IMR-90 (cell line): Measurements from ENCODE around the gene IFIT2. TPM values are rescaled to one million over a fixed set of nuclear protein-coding genes. Genes with fewer than 3 reads are reported as not detected.

ENCODE experiments used
- ATAC-seq: fragments of 200-7000 bp; cut with Tn5 transposase; 2 replicates; pipeline ENCODE4 v1.9.1; 2020; ENCODE audit warnings: low read depth, mild to moderate bottlenecking, moderate library complexity
- BruUV-seq: library from RNA; stranded (reverse); fragments of 400-500 nt; replicated peaks from 2 replicates; lab custom pipeline; 2021; lab: Mats Ljungman, UMichigan
- CTCF ChIA-PET: fragments of 300-600 bp; formaldehyde crosslinking; extraction: SDS; loops from one replicate; lab custom pipeline; 2021; ENCODE audit warnings: antibody characterized with exemption; lab: Yijun Ruan, JAX
- POLR2A ChIA-PET: fragments of 300-600 bp; sonication (Branson Sonifier 250); formaldehyde crosslinking; loops from one replicate; lab custom pipeline; 2022; ENCODE audit warnings: antibody characterized with exemption; ENCODE audit not compliant: unreplicated experiment; lab: Charles Lee
- DNase-seq: peaks from one replicate; pipeline ENCODE4 v3.0.0; 2013
- H2AFZ ChIP-seq: replicated peaks from 2 replicates; pipeline ENCODE3; 2013; ENCODE audit warnings: low read length, mild to moderate bottlenecking; ENCODE audit not compliant: poor library complexity
- H2AK5ac ChIP-seq: 2 replicates; pipeline ENCODE4 v1.6.1; 2013; ENCODE audit warnings: low read depth, low read length, inconsistent platforms
- H2AK9ac ChIP-seq: replicated peaks from 2 replicates; pipeline ENCODE3; 2013; ENCODE audit warnings: mild to moderate bottlenecking, low read depth, low read length, moderate library complexity; ENCODE audit not compliant: poor library complexity
- H2BK120ac ChIP-seq: 2 replicates; pipeline ENCODE4 v1.6.1; 2013; ENCODE audit warnings: low read depth, low read length, inconsistent platforms
- H2BK15ac ChIP-seq: 3 replicates; pipeline ENCODE4 v1.6.1; 2013; ENCODE audit warnings: low read depth, low read length, inconsistent platforms
- H2BK20ac ChIP-seq: 2 replicates; pipeline ENCODE4 v1.6.1; 2013; ENCODE audit warnings: low read depth, mild to moderate bottlenecking, inconsistent platforms, low read length, moderate library complexity
- H2BK5ac ChIP-seq: 2 replicates; pipeline ENCODE4 v1.6.1; 2013; ENCODE audit warnings: mild to moderate bottlenecking, low read depth, low read length, inconsistent platforms; ENCODE audit not compliant: poor library complexity, severe bottlenecking
- H3K14ac ChIP-seq: replicated peaks from 2 replicates; pipeline ENCODE4 v1.6.1; 2013; ENCODE audit warnings: low read depth, low read length, inconsistent platforms
- H3K18ac ChIP-seq: 2 replicates; pipeline ENCODE4 v1.6.1; 2013; ENCODE audit warnings: low read depth, low read length, control low read depth
- H3K23ac ChIP-seq: 2 replicates; pipeline ENCODE4 v1.6.1; 2013; ENCODE audit warnings: low read depth, low read length, inconsistent platforms
- H3K27ac ChIP-seq: 2 replicates; pipeline ENCODE4 v1.5.1; 2013; ENCODE audit warnings: mild to moderate bottlenecking, control low read depth, low read length; ENCODE audit not compliant: insufficient read depth
- H3K27me3 ChIP-seq: 2 replicates; pipeline ENCODE4 v1.6.1; 2013; ENCODE audit warnings: low read length; ENCODE audit not compliant: control insufficient read depth, insufficient read depth
- H3K36me3 ChIP-seq: 2 replicates; pipeline ENCODE4 v1.6.1; 2013; ENCODE audit warnings: low read length, mixed read lengths; ENCODE audit not compliant: control insufficient read depth, insufficient read depth
- H3K4ac ChIP-seq: 2 replicates; pipeline ENCODE4 v1.6.1; 2013; ENCODE audit warnings: low read depth, low read length, inconsistent platforms
- H3K4me1 ChIP-seq: 2 replicates; pipeline ENCODE4 v1.6.1; 2013; ENCODE audit warnings: low read length, mixed read lengths; ENCODE audit not compliant: control insufficient read depth, insufficient read depth
- H3K4me2 ChIP-seq: 2 replicates; pipeline ENCODE4 v1.6.1; 2013; ENCODE audit warnings: low read depth, mild to moderate bottlenecking, control low read depth, low read length, moderate library complexity
- H3K4me3 ChIP-seq: 2 replicates; pipeline ENCODE4 v1.5.1; 2013; ENCODE audit warnings: low read depth, mild to moderate bottlenecking, control low read depth, low read length, moderate library complexity; ENCODE audit not compliant: insufficient read depth
- H3K56ac ChIP-seq: 2 replicates; pipeline ENCODE4 v1.6.1; 2013; ENCODE audit warnings: low read length, inconsistent platforms; ENCODE audit not compliant: insufficient read depth; ENCODE audit errors: extremely low read depth
- H3K79me1 ChIP-seq, 2 experiments: 2 replicates each; pipeline ENCODE4 v1.6.1; 2013; ENCODE audit warnings: low read length in 2 of 2, inconsistent platforms in 1 of 2, low read depth in 1 of 2
- H3K9ac ChIP-seq: 2 replicates; pipeline ENCODE4 v1.6.1; 2013; ENCODE audit warnings: low read depth, low read length, control low read depth
- H3K9me1 ChIP-seq: 2 replicates; pipeline ENCODE4 v1.6.1; 2013; ENCODE audit warnings: low read length, inconsistent platforms; ENCODE audit not compliant: insufficient read depth
- H3K9me3 ChIP-seq: 2 replicates; pipeline ENCODE4 v1.6.1; 2013; ENCODE audit warnings: low read length; ENCODE audit not compliant: control insufficient read depth, insufficient read depth
- H4K20me1 ChIP-seq: 2 replicates; pipeline ENCODE4 v1.6.1; 2013; ENCODE audit warnings: low read length, inconsistent platforms; ENCODE audit not compliant: insufficient read depth
- H4K5ac ChIP-seq: 2 replicates; pipeline ENCODE4 v1.6.1; 2013; ENCODE audit warnings: mild to moderate bottlenecking, low read depth, low read length, control low read depth
- H4K8ac ChIP-seq, 2 experiments: 2 replicates each; pipeline ENCODE4 v1.6.1; 2013; ENCODE audit warnings: low read depth in 2 of 2, low read length in 2 of 2, control low read depth in 1 of 2, inconsistent platforms in 1 of 2
- H4K91ac ChIP-seq: 2 replicates; pipeline ENCODE4 v1.6.1; 2013; ENCODE audit warnings: low read depth, low read length, inconsistent platforms; ENCODE audit not compliant: insufficient read depth
- BHLHE40 ChIP-seq: fragments of 150-350 bp; IDR thresholded peaks from 2 replicates; pipeline ENCODE4 v1.6.1; 2016; ENCODE audit warnings: mild to moderate bottlenecking, low read depth, low read length
- CEBPB ChIP-seq: IDR thresholded peaks from 2 replicates; pipeline ENCODE4 v1.6.1; 2012; ENCODE audit warnings: low read depth, low read length, improper control_type of control experiment
- CHD1 ChIP-seq: IDR thresholded peaks from 2 replicates; pipeline ENCODE4 v1.6.1; 2012; ENCODE audit warnings: low read depth, low read length, improper control_type of control experiment
- FOS ChIP-seq: fragments of 150-350 bp; IDR thresholded peaks from 2 replicates; pipeline ENCODE4 v1.6.1; 2016; ENCODE audit warnings: low read depth, low read length
- MAFK ChIP-seq: IDR thresholded peaks from 2 replicates; pipeline ENCODE4 v1.6.1; 2012; ENCODE audit warnings: low read depth, low read length, improper control_type of control experiment
- MAZ ChIP-seq: IDR thresholded peaks from 2 replicates; pipeline ENCODE4 v1.6.1; 2012; ENCODE audit warnings: low read depth, mild to moderate bottlenecking, low read length, improper control_type of control experiment, moderate library complexity, borderline replicate concordance
- MXI1 ChIP-seq: IDR thresholded peaks from 2 replicates; pipeline ENCODE4 v1.6.1; 2012; ENCODE audit warnings: low read depth, mild to moderate bottlenecking, low read length, moderate library complexity, borderline replicate concordance
- NFE2L2 ChIP-seq: fragments of 150-350 bp; IDR thresholded peaks from 2 replicates; pipeline ENCODE4 v1.6.1; 2016; ENCODE audit warnings: low read depth, mild to moderate bottlenecking, low read length
- POLR2A ChIP-seq: IDR thresholded peaks from 2 replicates; pipeline ENCODE4 v1.6.1; 2012; ENCODE audit warnings: mild to moderate bottlenecking, low read depth, low read length
- RAD21 ChIP-seq: IDR thresholded peaks from 2 replicates; pipeline ENCODE4 v1.6.1; 2012; ENCODE audit warnings: low read length, improper control_type of control experiment
- RCOR1 ChIP-seq: IDR thresholded peaks from 2 replicates; pipeline ENCODE4 v1.6.1; 2012; ENCODE audit warnings: mild to moderate bottlenecking, low read length, improper control_type of control experiment; ENCODE audit not compliant: insufficient replicate concordance
- RFX5 ChIP-seq: IDR thresholded peaks from 2 replicates; pipeline ENCODE4 v1.8.0; 2012; ENCODE audit warnings: low read depth, mild to moderate bottlenecking, low read length, moderate library complexity
- SMC3 ChIP-seq: fragments of 150-350 bp; IDR thresholded peaks from 2 replicates; pipeline ENCODE4 v1.6.1; 2016; ENCODE audit warnings: low read depth, mild to moderate bottlenecking, antibody characterized with exemption, low read length, moderate library complexity
- WGBS, 2 experiments: methylation state at CpG; one replicate each; pipeline versions ENCODE4 v1.1.5 to v1.1.7; 2013; ENCODE audit warnings: missing lambda C conversion rate in 2 of 2; ENCODE audit not compliant: insufficient read length in 1 of 2; ENCODE audit errors: extremely low coverage in 2 of 2; 5-methylcytosine and 5-hydroxymethylcytosine counted together
- dilution Hi-C: fragments of 300-500 bp; cut with HindIII; formaldehyde crosslinking; loops from one replicate; pipeline ENCODE4 v1.14.3; 2018; ENCODE audit warnings: low sequenced_read_pairs; ENCODE audit not compliant: unreplicated experiment
- in situ Hi-C: fragments of 300-500 bp; cut with MboI; formaldehyde crosslinking; loops from 3 replicates; pipeline ENCODE4 v1.14.3; 2019; ENCODE audit warnings: low sequenced_read_pairs, inconsistent platforms, mixed read lengths
- intact Hi-C: fragments of 100-400 bp; cut with micrococcal nuclease; formaldehyde crosslinking; loops from 2 replicates; pipeline ENCODE4 v1.10.0; 2022
- polyA plus RNA-seq, 3 experiments: library from polyadenylated mRNA; depleted of rRNA; stranded (reverse); fragments of >200 nt; gene quantifications; 2 replicates each; pipeline ENCODE4 v1.2.3, GENCODE V29; 2012; ENCODE audit warnings: low replicate concordance in 1 of 3
- total RNA-seq: library from RNA; depleted of rRNA; stranded (reverse); fragments of >200 nt; gene quantifications from 2 replicates; pipeline ENCODE4 v1.2.3, GENCODE V29; 2012
- TF ChIP-seq, protein P1 (sequence below): fragments of 150-350 bp; IDR thresholded peaks from 2 replicates; pipeline ENCODE4 v1.6.1; 2017; ENCODE audit warnings: mild to moderate bottlenecking, antibody characterized with exemption, low read length, low read depth
- TF ChIP-seq, protein P2 (sequence below): conservative IDR thresholded peaks from 2 replicates; pipeline ENCODE4 v1.5.1; 2012; ENCODE audit warnings: mild to moderate bottlenecking, low read depth, low read length, improper control_type of control experiment
- TF ChIP-seq, protein P3 (sequence below): fragments of 150-350 bp; IDR thresholded peaks from 2 replicates; pipeline ENCODE4 v1.6.1; 2016; ENCODE audit warnings: low read depth, mild to moderate bottlenecking, low read length, moderate library complexity, borderline replicate concordance

Gene IFIT2
- total and polyA plus RNA-seq, 2 of the 4 experiments (the other 2 are of a cell fraction), result 1.1 to 2.2 TPM

DNA sequence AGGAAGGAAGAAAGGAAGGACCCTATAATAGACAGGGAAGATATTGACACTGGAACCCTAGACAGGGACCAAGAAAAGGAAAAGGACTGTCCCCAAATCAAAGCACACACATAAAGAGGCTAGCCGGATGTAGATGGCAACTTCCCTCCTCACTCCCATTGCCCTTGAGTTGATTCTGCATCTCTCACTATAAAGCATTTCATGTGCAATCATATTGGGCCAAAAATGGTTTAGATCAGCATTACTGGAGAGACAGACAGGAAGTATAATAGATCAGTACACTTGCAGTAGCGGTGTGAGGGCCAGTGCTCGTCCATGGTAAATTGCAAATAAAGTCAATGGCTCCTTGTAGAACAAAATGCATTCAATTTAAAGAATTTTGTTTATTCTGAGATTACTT, 34.4 kb downstream of the IFIT2 start:
- H2AK5ac ChIP-seq, result no peak overlapping the region
- H3K4ac ChIP-seq, result no peak overlapping the region
- peaks cover 6% of the 10 kb centered on the region for H3K36me3 ChIP-seq
- H3K4me2 ChIP-seq, result no peak overlapping the region
- H3K27ac ChIP-seq, result no peak overlapping the region
- H3K9ac ChIP-seq, result no peak overlapping the region
- no peak overlapping the region for H3K4me3 ChIP-seq
- H2BK15ac ChIP-seq, result no peak overlapping the region
- no peaks in the 10 kb centered on the region for H3K9me3 ChIP-seq
- H2AK9ac ChIP-seq, result no peak overlapping the region
- H3K27me3 ChIP-seq, result no peaks in the 10 kb centered on the region
- in situ Hi-C loops, result no loop called here
- no peak overlapping the region for H2BK20ac ChIP-seq
- no peak overlapping the region for H4K5ac ChIP-seq
- H3K18ac ChIP-seq, result no peak overlapping the region
- BruUV-seq, result no TSS peak
- H3K9me1 ChIP-seq, result peaks cover 6% of the 10 kb centered on the region; the same call in 1 of the 2 replicates
- H4K91ac ChIP-seq, result no peak overlapping the region
- no peak overlapping the region for H4K8ac ChIP-seq
- CTCF ChIA-PET, result no interaction called here
- intact Hi-C loops, result no loop called here
- H2BK120ac ChIP-seq, result no peak overlapping the region
- DNase-seq, result no peak
- H3K23ac ChIP-seq, result no peak overlapping the region
- H2AFZ ChIP-seq, result no peak overlapping the region
- no peak overlapping the region for H3K14ac ChIP-seq
- H2BK5ac ChIP-seq, result no peak overlapping the region
- dilution Hi-C loops, result no loop called here
- POLR2A ChIA-PET, result no interaction called here
- no peak for TF ChIP-seq MAZ
- TF ChIP-seq CHD1, result no peak
- TF ChIP-seq POLR2A, result no peak
- TF ChIP-seq MXI1, result no peak
- no peak for TF ChIP-seq RCOR1
- TF ChIP-seq RAD21, result no peak
- TF ChIP-seq, protein P1, sequence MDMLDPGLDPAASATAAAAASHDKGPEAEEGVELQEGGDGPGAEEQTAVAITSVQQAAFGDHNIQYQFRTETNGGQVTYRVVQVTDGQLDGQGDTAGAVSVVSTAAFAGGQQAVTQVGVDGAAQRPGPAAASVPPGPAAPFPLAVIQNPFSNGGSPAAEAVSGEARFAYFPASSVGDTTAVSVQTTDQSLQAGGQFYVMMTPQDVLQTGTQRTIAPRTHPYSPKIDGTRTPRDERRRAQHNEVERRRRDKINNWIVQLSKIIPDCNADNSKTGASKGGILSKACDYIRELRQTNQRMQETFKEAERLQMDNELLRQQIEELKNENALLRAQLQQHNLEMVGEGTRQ, result no peak
- TF ChIP-seq, protein P2, sequence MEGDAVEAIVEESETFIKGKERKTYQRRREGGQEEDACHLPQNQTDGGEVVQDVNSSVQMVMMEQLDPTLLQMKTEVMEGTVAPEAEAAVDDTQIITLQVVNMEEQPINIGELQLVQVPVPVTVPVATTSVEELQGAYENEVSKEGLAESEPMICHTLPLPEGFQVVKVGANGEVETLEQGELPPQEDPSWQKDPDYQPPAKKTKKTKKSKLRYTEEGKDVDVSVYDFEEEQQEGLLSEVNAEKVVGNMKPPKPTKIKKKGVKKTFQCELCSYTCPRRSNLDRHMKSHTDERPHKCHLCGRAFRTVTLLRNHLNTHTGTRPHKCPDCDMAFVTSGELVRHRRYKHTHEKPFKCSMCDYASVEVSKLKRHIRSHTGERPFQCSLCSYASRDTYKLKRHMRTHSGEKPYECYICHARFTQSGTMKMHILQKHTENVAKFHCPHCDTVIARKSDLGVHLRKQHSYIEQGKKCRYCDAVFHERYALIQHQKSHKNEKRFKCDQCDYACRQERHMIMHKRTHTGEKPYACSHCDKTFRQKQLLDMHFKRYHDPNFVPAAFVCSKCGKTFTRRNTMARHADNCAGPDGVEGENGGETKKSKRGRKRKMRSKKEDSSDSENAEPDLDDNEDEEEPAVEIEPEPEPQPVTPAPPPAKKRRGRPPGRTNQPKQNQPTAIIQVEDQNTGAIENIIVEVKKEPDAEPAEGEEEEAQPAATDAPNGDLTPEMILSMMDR, result no peak
- TF ChIP-seq, protein P3, sequence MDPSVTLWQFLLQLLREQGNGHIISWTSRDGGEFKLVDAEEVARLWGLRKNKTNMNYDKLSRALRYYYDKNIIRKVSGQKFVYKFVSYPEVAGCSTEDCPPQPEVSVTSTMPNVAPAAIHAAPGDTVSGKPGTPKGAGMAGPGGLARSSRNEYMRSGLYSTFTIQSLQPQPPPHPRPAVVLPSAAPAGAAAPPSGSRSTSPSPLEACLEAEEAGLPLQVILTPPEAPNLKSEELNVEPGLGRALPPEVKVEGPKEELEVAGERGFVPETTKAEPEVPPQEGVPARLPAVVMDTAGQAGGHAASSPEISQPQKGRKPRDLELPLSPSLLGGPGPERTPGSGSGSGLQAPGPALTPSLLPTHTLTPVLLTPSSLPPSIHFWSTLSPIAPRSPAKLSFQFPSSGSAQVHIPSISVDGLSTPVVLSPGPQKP, result no peak
- TF ChIP-seq MAFK, result no peak
- TF ChIP-seq FOS, result no peak
- no peak for TF ChIP-seq CEBPB
- TF ChIP-seq SMC3, result no peak
- no peak for TF ChIP-seq RFX5
- TF ChIP-seq BHLHE40, result no peak
- TF ChIP-seq NFE2L2, result no peak
- peaks cover 9 to 21% of the 10 kb centered on the region in 2 experiments for H3K79me1 ChIP-seq
- peaks cover 17% of the 10 kb centered on the region for H3K4me1 ChIP-seq
- WGBS, 2 experiments, result no CpG with 5 or more reads among the region's 3 CpGs
- ATAC-seq, result no peak
- no peaks in the 10 kb centered on the region for H4K20me1 ChIP-seq
- no peak overlapping the region for H3K56ac ChIP-seq
